Activated CD8-positive, alpha-beta T cell treated with anti-CD3 and anti-CD28 coated beads for 36 hours (primary cell): Measurements from ENCODE around the gene SLC25A42. TPM values are rescaled to one million over a fixed set of nuclear protein-coding genes. Genes with fewer than 3 reads are reported as not detected.

Experiments used
- ATAC-seq: fragments of 200-7000 bp; cut with Tn5 transposase; one replicate; pipeline ENCODE4 v1.10.0; 2021; ENCODE audit warnings: mild to moderate bottlenecking, moderate library complexity
- CTCF ChIA-PET: fragments of 350-600 bp; sonication (Branson Sonifier 250); formaldehyde crosslinking; loops from one replicate; lab custom pipeline; 2021; ENCODE audit warnings: antibody characterized with exemption; lab: Charles Lee
- POLR2A ChIA-PET: fragments of 350-600 bp; sonication (Branson Sonifier 250); formaldehyde crosslinking; loops from one replicate; lab custom pipeline; 2021; ENCODE audit warnings: antibody characterized with exemption; lab: Charles Lee
- DNase-seq: peaks from one replicate; pipeline ENCODE4 v3.0.0-alpha.2; 2020
- H3K27ac Mint-ChIP-seq: one replicate; pipeline ENCODE4 v1.8.0; 2021; ENCODE audit warnings: mild to moderate bottlenecking, mixed read lengths
- H3K27me3 Mint-ChIP-seq: one replicate; pipeline ENCODE4 v1.8.0; 2021; ENCODE audit warnings: mixed read lengths
- H3K36me3 Mint-ChIP-seq: one replicate; pipeline ENCODE4 v1.8.0; 2021; ENCODE audit warnings: low read depth, mixed read lengths
- H3K4me1 Mint-ChIP-seq: one replicate; pipeline ENCODE4 v1.8.0; 2021; ENCODE audit warnings: low read depth, mixed read lengths
- H3K4me3 Mint-ChIP-seq: one replicate; pipeline ENCODE4 v1.8.0; 2021; ENCODE audit warnings: mild to moderate bottlenecking, moderate library complexity, mixed read lengths
- H3K9me3 Mint-ChIP-seq: one replicate; pipeline ENCODE4 v1.8.0; 2021; ENCODE audit warnings: mixed read lengths
- intact Hi-C: fragments of 100-400 bp; cut with micrococcal nuclease; formaldehyde crosslinking; loops from one replicate; pipeline ENCODE4 v1.10.0; 2022
- total RNA-seq, 2 experiments: library from RNA; stranded (reverse); gene quantifications; one replicate each; pipeline ENCODE4 v1.2.3, GENCODE V29; 2021
- TF ChIP-seq, protein P1 (sequence below): fragments of 200-600 bp; IDR thresholded peaks from one replicate; pipeline ENCODE4 v1.8.0; 2022; ENCODE audit warnings: antibody characterized with exemption, mild to moderate bottlenecking

SLC25A42 gene
- total RNA-seq, 2 experiments from 2014 or later: 10.9 to 11.1 TPM

DNA sequence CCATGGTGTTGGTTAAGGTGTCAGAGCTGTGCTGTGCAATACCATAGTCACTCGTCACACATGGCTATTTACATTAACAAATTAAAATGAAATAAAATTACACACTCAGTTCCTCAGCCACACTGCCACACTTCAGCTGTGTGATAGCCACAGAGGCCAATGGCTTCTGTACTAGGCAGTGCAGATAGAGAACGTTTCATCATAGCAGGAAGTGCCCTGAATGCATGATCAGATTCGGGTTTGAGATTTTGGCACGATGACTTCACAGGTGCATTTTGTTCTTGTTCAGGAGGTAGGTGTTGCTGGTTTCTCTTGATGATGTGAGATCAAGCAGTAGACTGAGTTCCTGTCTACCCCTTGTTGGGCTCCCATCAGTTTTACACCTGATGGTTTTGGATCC is 23.9 kb upstream of the SLC25A42 start:
- peak overlapping the region; percentile 84 for H3K27ac Mint-ChIP-seq
- ChIA-PET CTCF (interaction anchor here (0.7 kb wide), 1 partner anchor 9 kb away, joined by 3 read pairs; no protein-coding TSS in a partner anchor), POLR2A (no interaction called here)
- H3K4me3 Mint-ChIP-seq: no peak overlapping the region
- no peaks in the 10 kb centered on the region for H3K27me3 Mint-ChIP-seq
- ATAC-seq: peak; percentile 90
- DNase-seq: peak; percentile 36
- H3K36me3 Mint-ChIP-seq: peaks cover 28% of the 10 kb centered on the region
- H3K9me3 Mint-ChIP-seq: no peaks in the 10 kb centered on the region
- TF ChIP-seq, protein P1, sequence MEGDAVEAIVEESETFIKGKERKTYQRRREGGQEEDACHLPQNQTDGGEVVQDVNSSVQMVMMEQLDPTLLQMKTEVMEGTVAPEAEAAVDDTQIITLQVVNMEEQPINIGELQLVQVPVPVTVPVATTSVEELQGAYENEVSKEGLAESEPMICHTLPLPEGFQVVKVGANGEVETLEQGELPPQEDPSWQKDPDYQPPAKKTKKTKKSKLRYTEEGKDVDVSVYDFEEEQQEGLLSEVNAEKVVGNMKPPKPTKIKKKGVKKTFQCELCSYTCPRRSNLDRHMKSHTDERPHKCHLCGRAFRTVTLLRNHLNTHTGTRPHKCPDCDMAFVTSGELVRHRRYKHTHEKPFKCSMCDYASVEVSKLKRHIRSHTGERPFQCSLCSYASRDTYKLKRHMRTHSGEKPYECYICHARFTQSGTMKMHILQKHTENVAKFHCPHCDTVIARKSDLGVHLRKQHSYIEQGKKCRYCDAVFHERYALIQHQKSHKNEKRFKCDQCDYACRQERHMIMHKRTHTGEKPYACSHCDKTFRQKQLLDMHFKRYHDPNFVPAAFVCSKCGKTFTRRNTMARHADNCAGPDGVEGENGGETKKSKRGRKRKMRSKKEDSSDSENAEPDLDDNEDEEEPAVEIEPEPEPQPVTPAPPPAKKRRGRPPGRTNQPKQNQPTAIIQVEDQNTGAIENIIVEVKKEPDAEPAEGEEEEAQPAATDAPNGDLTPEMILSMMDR: no peak
- intact Hi-C loops: no loop called here
- H3K4me1 Mint-ChIP-seq: peaks cover 31% of the 10 kb centered on the region

DNA sequence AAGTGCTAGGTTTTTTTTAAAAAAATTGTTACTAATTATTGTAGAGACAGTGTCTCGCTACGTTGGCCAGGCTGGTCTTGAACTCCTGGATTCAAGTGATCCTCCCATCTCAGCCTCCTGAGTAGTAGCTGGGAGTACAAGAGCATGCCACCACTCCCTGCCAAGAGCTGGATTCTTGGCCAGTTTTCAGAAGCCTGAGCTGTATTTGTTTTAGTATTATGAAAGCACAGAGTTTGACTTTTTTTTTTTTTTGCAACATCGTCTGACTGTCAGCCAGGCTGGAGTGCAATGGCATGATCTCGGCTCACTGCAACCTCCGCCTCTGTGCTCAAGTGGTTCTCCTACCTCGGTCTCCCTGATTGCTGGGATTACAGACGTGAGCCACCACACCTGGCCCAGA is 23.4 kb upstream of the SLC25A42 start:
- ATAC-seq (no peak), DNase-seq (no peak)
- peak overlapping the region; percentile 84 for H3K27ac Mint-ChIP-seq
- POLR2A ChIA-PET: no interaction called here
- no peaks in the 10 kb centered on the region for H3K27me3 Mint-ChIP-seq
- intact Hi-C loops: no loop called here
- H3K36me3 Mint-ChIP-seq: peaks cover 32% of the 10 kb centered on the region
- H3K4me1 Mint-ChIP-seq: peaks cover 28% of the 10 kb centered on the region
- TF ChIP-seq, protein P1: no peak
- no peak overlapping the region for H3K4me3 Mint-ChIP-seq
- CTCF ChIA-PET: interaction anchor here (0.7 kb wide), 1 partner anchor 8 kb away, joined by 3 read pairs; no protein-coding TSS in a partner anchor
- no peaks in the 10 kb centered on the region for H3K9me3 Mint-ChIP-seq

DNA sequence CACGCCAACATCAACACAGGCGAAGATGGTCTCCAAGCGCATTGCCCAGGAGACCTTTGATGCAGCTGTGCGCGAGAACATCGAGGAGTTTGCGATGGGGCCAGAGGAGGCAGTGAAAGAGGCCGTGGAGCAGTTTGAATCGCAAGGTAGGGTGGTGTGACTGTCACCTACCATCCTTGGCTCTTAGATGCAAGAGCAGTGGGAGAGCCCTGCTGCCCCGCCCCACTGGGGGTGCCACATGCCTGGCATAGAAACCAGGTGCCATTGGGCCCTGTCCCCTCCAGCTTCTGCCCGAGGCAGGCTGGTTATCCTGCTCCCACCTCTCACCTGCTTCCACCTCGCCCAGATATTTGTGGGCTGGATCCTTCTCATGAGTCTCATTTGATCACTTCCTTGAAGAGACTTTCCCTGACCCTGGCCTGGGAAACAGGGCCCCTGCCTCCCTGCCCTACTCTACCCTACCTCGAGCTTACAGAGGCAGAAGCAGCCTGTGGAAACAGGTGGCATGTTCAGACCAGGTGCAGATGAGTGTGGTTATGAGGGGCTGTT is 21.0 kb upstream of the SLC25A42 start:
- TF ChIP-seq, protein P1: no peak
- H3K27me3 Mint-ChIP-seq: no peaks in the 10 kb centered on the region
- H3K36me3 Mint-ChIP-seq: peaks cover 31% of the 10 kb centered on the region
- peaks cover 17% of the 10 kb centered on the region for H3K4me1 Mint-ChIP-seq
- H3K4me3 Mint-ChIP-seq: no peak overlapping the region
- ChIA-PET POLR2A (no interaction called here), CTCF (interaction anchor here (1.4 kb wide), 1 partner anchor 10 kb away, joined by 4 read pairs; no protein-coding TSS in a partner anchor)
- intact Hi-C loops: no loop called here
- no peaks in the 10 kb centered on the region for H3K9me3 Mint-ChIP-seq
- no peak overlapping the region for H3K27ac Mint-ChIP-seq
- ATAC-seq (no peak), DNase-seq (no peak)

DNA sequence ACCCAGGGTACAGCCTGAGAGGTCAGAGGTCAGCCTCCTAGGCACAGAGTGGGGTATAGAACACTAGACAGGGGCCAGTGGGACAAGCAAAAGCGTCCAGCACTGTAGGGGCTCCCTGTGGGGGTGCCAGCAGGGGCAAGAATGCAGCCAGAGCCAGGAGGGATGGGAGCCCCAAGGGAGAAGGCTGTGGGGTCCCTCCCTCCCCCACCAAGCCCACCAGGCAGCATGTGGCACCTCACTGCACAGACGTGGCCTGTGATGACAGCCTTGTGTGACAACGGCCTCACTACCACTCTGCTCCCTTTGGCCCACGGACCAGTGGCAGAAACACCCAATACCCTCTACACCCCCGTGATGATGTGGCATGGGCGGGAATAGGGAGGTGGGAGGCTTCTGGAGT is 20.3 kb upstream of the SLC25A42 start:
- Mint-ChIP-seq H3K9me3 (no peaks in the 10 kb centered on the region), H3K4me1 (peaks cover 17% of the 10 kb centered on the region), H3K27ac (no peak overlapping the region), H3K27me3 (no peaks in the 10 kb centered on the region), H3K36me3 (peaks cover 31% of the 10 kb centered on the region), H3K4me3 (no peak overlapping the region)
- TF ChIP-seq, protein P1: no peak
- ChIA-PET CTCF (no interaction called here), POLR2A (interaction anchor here (1.0 kb wide), 1 partner anchor 16 kb away, joined by 3 read pairs; no protein-coding TSS in a partner anchor)
- intact Hi-C loops: no loop called here
- DNase-seq (no peak), ATAC-seq (no peak)

DNA sequence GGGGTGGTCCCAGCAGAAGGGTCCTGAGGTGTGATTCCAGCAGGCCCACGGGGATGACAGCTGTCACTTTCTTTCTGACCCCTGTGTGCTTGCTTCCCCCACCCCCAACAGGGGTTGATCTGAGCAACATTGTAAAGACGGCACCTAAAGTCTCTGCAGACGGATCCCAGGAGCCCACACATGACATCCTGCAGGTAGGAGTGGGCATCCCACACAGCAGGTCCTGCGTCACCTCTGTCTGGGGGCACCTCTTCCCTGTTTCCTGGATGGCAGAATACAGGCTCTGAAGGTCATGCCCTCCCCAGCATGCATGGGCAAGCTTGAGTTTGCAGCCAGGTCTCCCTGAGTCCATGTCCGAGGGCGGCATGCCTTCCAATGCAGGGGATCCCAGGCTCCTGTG is 19.9 kb upstream of the SLC25A42 start:
- ATAC-seq: no peak
- no peaks in the 10 kb centered on the region for H3K27me3 Mint-ChIP-seq
- DNase-seq: no peak
- no peak overlapping the region for H3K27ac Mint-ChIP-seq
- intact Hi-C loops: no loop called here
- H3K4me1 Mint-ChIP-seq: peaks cover 17% of the 10 kb centered on the region
- CTCF ChIA-PET: no interaction called here
- POLR2A ChIA-PET: interaction anchor here (1.0 kb wide), 1 partner anchor 16 kb away, joined by 3 read pairs; no protein-coding TSS in a partner anchor
- H3K9me3 Mint-ChIP-seq: no peaks in the 10 kb centered on the region
- TF ChIP-seq, protein P1: no peak
- peaks cover 31% of the 10 kb centered on the region for H3K36me3 Mint-ChIP-seq
- no peak overlapping the region for H3K4me3 Mint-ChIP-seq
